GM12891 (cell line): Measurements from ENCODE around the gene DAAM1.

Experiments
- DNase-seq: peaks from one replicate; pipeline ENCODE4 v3.0.0; 2011; ENCODE audit warnings: low spot score; ENCODE audit not compliant: insufficient read length
- FAIRE-seq: peaks from 2 replicates; lab custom pipeline; 2011; peaks lifted over from hg19 to GRCh38; lab: Jason Lieb, UNC
- PAX5 ChIP-seq: IDR thresholded peaks from 2 replicates; pipeline ENCODE4 v1.6.1; 2011; ENCODE audit warnings: low read length, moderate library complexity, mild to moderate bottlenecking; ENCODE audit not compliant: insufficient read depth, severe bottlenecking
- POLR2A ChIP-seq: IDR thresholded peaks from 2 replicates; pipeline ENCODE4 v1.6.1; 2011; ENCODE audit warnings: low read depth, low read length, control low read depth
- POLR2AphosphoS5 ChIP-seq: IDR thresholded peaks from 2 replicates; pipeline ENCODE4 v1.6.1; 2011; ENCODE audit warnings: low read depth, low read length, control low read depth
- POU2F2 ChIP-seq: IDR thresholded peaks from 2 replicates; pipeline ENCODE4 v1.6.1; 2011; ENCODE audit warnings: low read depth, mild to moderate bottlenecking, control low read depth, low read length, moderate library complexity
- SPI1 ChIP-seq: IDR thresholded peaks from 2 replicates; pipeline ENCODE4 v1.6.1; 2011; ENCODE audit warnings: low read depth, low read length, control low read depth
- TAF1 ChIP-seq: IDR thresholded peaks from 2 replicates; pipeline ENCODE4 v1.6.1; 2011; ENCODE audit warnings: low read depth, low read length, control low read depth

DAAM1 gene

GRCh38 chr14:59251811-59252771, 63.6 kb downstream of the DAAM1 start:
- TF ChIP-seq POU2F2 = no peak
- 0 out of 2 replicates have a peak, but pooled peaks have one; percentile 11 for TF ChIP-seq SPI1
- FAIRE-seq = no peak

GRCh38 chr14:59252772-59253500, 64.5 kb downstream of the DAAM1 start:
- no peak for DNase-seq
- TF ChIP-seq PAX5 = no peak
- no peak for TF ChIP-seq TAF1
- TF ChIP-seq SPI1 = no peak
- no peak for TF ChIP-seq POU2F2
- TF ChIP-seq POLR2AphosphoS5 = no peak
- no peak for TF ChIP-seq POLR2A
- FAIRE-seq = no peak

More at GRCh38 chr14:59251811-59252771, 63.6 kb downstream of the DAAM1 start:
- DNase-seq = no peak

- FAIRE-seq (no peak), DNase-seq (no peak)
- no peak for TF ChIP-seq POLR2A
- TF ChIP-seq SPI1 = no peak
- TF ChIP-seq TAF1 = no peak
- TF ChIP-seq PAX5 = no peak
- TF ChIP-seq POLR2AphosphoS5 = no peak
- no peak for TF ChIP-seq POU2F2
Observed at GRCh38 chr14:59253527-59253926, 65.1 kb downstream of the DAAM1 start.

GRCh38 chr14:59254146-59254910, 65.9 kb downstream of the DAAM1 start:
- TF ChIP-seq POLR2AphosphoS5 (no peak), TAF1 (no peak), SPI1 (no peak), POLR2A (no peak), PAX5 (no peak), POU2F2 (no peak)
- FAIRE-seq (no peak), DNase-seq (no peak)

GRCh38 chr14:59254911-59255545, 66.6 kb downstream of the DAAM1 start:
- DNase-seq = no peak
- TF ChIP-seq POLR2A (no peak), POU2F2 (peak; percentile 74), TAF1 (no peak), POLR2AphosphoS5 (no peak), SPI1 (no peak), PAX5 (no peak)
- peak; percentile 9 for FAIRE-seq

GRCh38 chr14:59256331-59256730, 67.9 kb downstream of the DAAM1 start:
- DNase-seq (no peak), FAIRE-seq (no peak)
- TF ChIP-seq TAF1 (no peak), SPI1 (no peak), POLR2A (no peak)

GRCh38 chr14:59261334-59261733, 72.9 kb downstream of the DAAM1 start:
- DNase-seq (no peak), FAIRE-seq (no peak)
- TF ChIP-seq POU2F2 = no peak
- TF ChIP-seq SPI1 = no peak
- no peak for TF ChIP-seq POLR2AphosphoS5
- TF ChIP-seq TAF1 = no peak
- TF ChIP-seq POLR2A = no peak
- no peak for TF ChIP-seq PAX5

GRCh38 chr14:59262717-59263454, 74.4 kb downstream of the DAAM1 start:
- TF ChIP-seq TAF1 (no peak), POLR2A (no peak), PAX5 (no peak), POU2F2 (no peak), POLR2AphosphoS5 (no peak), SPI1 (no peak)
- no peak for FAIRE-seq
- DNase-seq = no peak

GRCh38 chr14:59265808-59266207, 77.3 kb downstream of the DAAM1 start:
- TF ChIP-seq POU2F2 (no peak), SPI1 (no peak), PAX5 (no peak), TAF1 (no peak), POLR2A (no peak), POLR2AphosphoS5 (no peak)
- DNase-seq (no peak), FAIRE-seq (no peak)
